Cardiac muscle cell (in vitro differentiated cells and primary cell): ENCODE measurements around the gene PACC1. TPM values are rescaled to one million over a fixed set of nuclear protein-coding genes. Genes with fewer than 3 reads are reported as not detected.
"Not testable (repeated sequence)": the region's sequence is repeated elsewhere in the genome, so short reads cannot be mapped to it uniquely, and the experiment has no call there.

ENCODE experiments used
- DNase-seq, 2 donors: peaks; one replicate each; pipeline versions ENCODE4 v3.0.0 to v3.0.0-alpha.2; 2010 to 2017; ENCODE audit warnings: low read depth in 1 of 2, low spot score in 1 of 2
- H3K27ac ChIP-seq: fragments of 200-600 bp; sonication (generic); 2 replicates; pipeline ENCODE4 v1.5.1; 2016
- H3K27me3 ChIP-seq: fragments of 200-600 bp; sonication (generic); 2 replicates; pipeline ENCODE4 v1.6.0; 2016; ENCODE audit warnings: control low read depth
- H3K36me3 ChIP-seq: fragments of 200-600 bp; sonication (generic); 2 replicates; pipeline ENCODE4 v1.5.1; 2016; ENCODE audit warnings: control low read depth
- H3K4me1 ChIP-seq: fragments of 200-600 bp; sonication (generic); 2 replicates; pipeline ENCODE4 v1.8.1; 2017; ENCODE audit warnings: low read depth, mild to moderate bottlenecking, mixed run types
- H3K4me3 ChIP-seq: fragments of 200-600 bp; sonication (generic); 2 replicates; pipeline ENCODE4 v1.5.1; 2016; ENCODE audit warnings: mild to moderate bottlenecking
- H3K9me3 ChIP-seq: fragments of 200-600 bp; sonication (generic); 2 replicates; pipeline ENCODE4 v1.5.1; 2017; ENCODE audit warnings: low read depth, mild to moderate bottlenecking, control low read depth
- polyA plus RNA-seq: library from polyadenylated mRNA; unstranded; fragments of >200 nt; fragmentation: Nextera tagmentation; extraction: Ambion mirVana; gene quantifications from 2 replicates; pipeline ENCODE4 v1.2.1, GENCODE V29; 2016
- total RNA-seq: library from RNA; depleted of rRNA; stranded (reverse); fragments of >200 nt; gene quantifications from 2 replicates; pipeline ENCODE4 v1.2.3, GENCODE V29; 2016
- TF ChIP-seq, protein P1 (sequence below): IDR thresholded peaks from 2 replicates; pipeline ENCODE4 v1.5.1; 2012; ENCODE audit warnings: low read depth, mild to moderate bottlenecking, low read length

The PACC1 gene
- total and polyA plus RNA-seq, 2 experiments from 2014 or later = 8.5 to 9.5 TPM

DNA sequence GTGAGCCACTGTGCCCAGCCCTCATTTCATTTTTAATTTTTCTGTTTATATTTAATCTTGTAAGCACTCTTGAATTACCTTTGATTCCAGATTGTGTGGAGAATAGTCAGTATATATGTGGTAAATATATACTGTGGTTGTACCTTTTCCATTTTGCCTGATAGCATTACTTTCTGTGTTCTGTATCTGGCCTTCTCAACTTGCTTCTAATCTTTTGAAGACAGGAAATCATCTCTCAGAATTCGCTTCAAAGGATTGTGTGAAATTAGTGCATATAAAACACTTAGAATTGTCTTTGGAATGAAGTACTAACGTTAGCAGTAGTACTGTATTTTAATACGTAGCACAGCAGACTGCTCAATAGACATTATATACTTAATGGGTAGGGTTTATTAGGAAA lies 91.6 kb downstream of the PACC1 start:
- DNase-seq = no peak
- no peaks in the 10 kb centered on the region for H3K9me3 ChIP-seq
- H3K27me3 ChIP-seq = no peaks in the 10 kb centered on the region

DNA sequence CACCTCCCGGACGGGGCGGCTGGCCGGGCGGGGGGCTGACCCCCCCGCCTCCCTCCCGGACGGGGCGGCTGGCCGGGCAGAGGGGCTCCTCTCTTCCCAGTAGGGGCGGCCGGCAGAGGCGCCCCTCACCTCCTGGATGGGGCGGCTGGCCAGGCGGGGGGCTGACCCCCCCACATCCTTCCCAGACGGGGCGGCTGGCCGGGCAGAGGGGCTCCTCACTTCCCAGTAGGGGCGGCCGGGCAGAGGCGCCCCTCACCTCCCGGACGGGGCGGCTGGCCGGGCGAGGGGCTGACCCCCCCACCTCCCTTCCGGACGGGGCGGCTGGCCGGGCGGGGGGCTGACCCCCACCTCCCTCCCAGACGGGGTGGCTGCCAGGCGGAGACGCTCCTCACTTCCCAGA lies 93.7 kb downstream of the PACC1 start:
- not testable (repeated sequence) for H3K9me3 ChIP-seq, H3K36me3 ChIP-seq, H3K4me1 ChIP-seq, DNase-seq, H3K27me3 ChIP-seq, H3K27ac ChIP-seq, H3K4me3 ChIP-seq

More for the DNA sequence above, 91.6 kb downstream of the PACC1 start:
- H3K36me3 ChIP-seq = no peaks in the 10 kb centered on the region
- H3K4me1 ChIP-seq = no peaks in the 10 kb centered on the region
- no peak overlapping the region for H3K4me3 ChIP-seq
- H3K27ac ChIP-seq = no peak overlapping the region
- TF ChIP-seq, protein P1, sequence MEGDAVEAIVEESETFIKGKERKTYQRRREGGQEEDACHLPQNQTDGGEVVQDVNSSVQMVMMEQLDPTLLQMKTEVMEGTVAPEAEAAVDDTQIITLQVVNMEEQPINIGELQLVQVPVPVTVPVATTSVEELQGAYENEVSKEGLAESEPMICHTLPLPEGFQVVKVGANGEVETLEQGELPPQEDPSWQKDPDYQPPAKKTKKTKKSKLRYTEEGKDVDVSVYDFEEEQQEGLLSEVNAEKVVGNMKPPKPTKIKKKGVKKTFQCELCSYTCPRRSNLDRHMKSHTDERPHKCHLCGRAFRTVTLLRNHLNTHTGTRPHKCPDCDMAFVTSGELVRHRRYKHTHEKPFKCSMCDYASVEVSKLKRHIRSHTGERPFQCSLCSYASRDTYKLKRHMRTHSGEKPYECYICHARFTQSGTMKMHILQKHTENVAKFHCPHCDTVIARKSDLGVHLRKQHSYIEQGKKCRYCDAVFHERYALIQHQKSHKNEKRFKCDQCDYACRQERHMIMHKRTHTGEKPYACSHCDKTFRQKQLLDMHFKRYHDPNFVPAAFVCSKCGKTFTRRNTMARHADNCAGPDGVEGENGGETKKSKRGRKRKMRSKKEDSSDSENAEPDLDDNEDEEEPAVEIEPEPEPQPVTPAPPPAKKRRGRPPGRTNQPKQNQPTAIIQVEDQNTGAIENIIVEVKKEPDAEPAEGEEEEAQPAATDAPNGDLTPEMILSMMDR = no peak

DNA sequence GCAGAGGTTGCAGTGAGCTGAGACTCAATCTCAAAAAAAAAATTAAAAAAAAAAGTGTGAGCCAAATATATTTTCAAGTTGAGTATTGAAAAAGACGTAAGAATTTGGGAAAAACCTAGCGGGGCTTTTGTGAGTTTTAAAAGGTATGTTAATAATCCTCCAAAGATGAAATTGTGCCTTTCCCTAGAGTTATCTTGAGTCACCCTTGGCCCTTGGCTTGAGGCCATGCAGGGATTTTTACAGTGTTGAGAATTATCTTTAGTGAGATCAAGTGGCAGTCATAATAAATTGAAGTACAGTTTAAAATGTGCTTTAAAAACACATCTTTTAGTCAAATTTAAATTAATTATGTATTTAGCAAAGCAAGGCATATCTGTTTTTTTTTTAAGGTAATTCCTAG lies 96.8 kb downstream of the PACC1 start:
- Histone ChIP-seq H3K4me1 (no peaks in the 10 kb centered on the region), H3K27me3 (no peaks in the 10 kb centered on the region), H3K4me3 (no peak overlapping the region), H3K27ac (no peak overlapping the region), H3K36me3 (no peaks in the 10 kb centered on the region), H3K9me3 (no peaks in the 10 kb centered on the region)
- TF ChIP-seq, protein P1 = no peak
- DNase-seq = no peak

GRCh38 chr1:212315907-212316306 lies 98.8 kb downstream of the PACC1 start:
- H3K4me3 ChIP-seq = no peak overlapping the region
- TF ChIP-seq, protein P1 = peak; percentile 13
- peak overlapping the region; percentile 9 for H3K27ac ChIP-seq
- no peaks in the 10 kb centered on the region for H3K9me3 ChIP-seq
- H3K4me1 ChIP-seq = no peaks in the 10 kb centered on the region
- no peaks in the 10 kb centered on the region for H3K36me3 ChIP-seq
- H3K27me3 ChIP-seq = no peaks in the 10 kb centered on the region
- peak in 1 of 2 donors; percentile 38 for DNase-seq

GRCh38 chr1:212315184-212315583 lies 99.5 kb downstream of the PACC1 start:
- TF ChIP-seq, protein P1 = no peak
- Histone ChIP-seq H3K27ac (no peak overlapping the region), H3K9me3 (no peaks in the 10 kb centered on the region), H3K36me3 (no peaks in the 10 kb centered on the region), H3K4me3 (no peak overlapping the region), H3K4me1 (no peaks in the 10 kb centered on the region), H3K27me3 (no peaks in the 10 kb centered on the region)
- DNase-seq = no peak

Other genes starting within 250 kb of the PACC1 start
- 51.7 and 70.4 TPM in 2 replicates for gene PPP2R5A, start 129.5 kb downstream of the PACC1 start, total RNA-seq
- 65.0 and 67.4 TPM in 2 replicates for gene PPP2R5A, start 129.5 kb downstream of the PACC1 start, polyA plus RNA-seq
- 23.7 and 33.7 TPM in 2 replicates for gene NENF, start 18.0 kb upstream of the PACC1 start, total RNA-seq
- 34.6 and 48.3 TPM in 2 replicates for gene NENF, start 18.0 kb upstream of the PACC1 start, polyA plus RNA-seq
- 5.4 and 14.2 TPM in 2 replicates for gene ATF3, start 193.9 kb upstream of the PACC1 start, total RNA-seq
- 8.2 and 9.9 TPM in 2 replicates for gene ATF3, start 193.9 kb upstream of the PACC1 start, polyA plus RNA-seq